GM21786 (cell line): ENCODE results near the gene IPPK.

Experiments
- ATAC-seq: cut with Tn5 transposase; IDR thresholded peaks from one replicate; pipeline ENCODE4 v1.9.1; 2021; ENCODE audit not compliant: unreplicated experiment

IPPK gene

GRCh38 chr9:92615790-92616189, 54.1 kb downstream of the IPPK start:
- no peak for ATAC-seq

GRCh38 chr9:92614763-92615461, 55.0 kb downstream of the IPPK start:
- ATAC-seq = no peak

GRCh38 chr9:92614123-92614510, 55.8 kb downstream of the IPPK start:
- no peak for ATAC-seq

DNA sequence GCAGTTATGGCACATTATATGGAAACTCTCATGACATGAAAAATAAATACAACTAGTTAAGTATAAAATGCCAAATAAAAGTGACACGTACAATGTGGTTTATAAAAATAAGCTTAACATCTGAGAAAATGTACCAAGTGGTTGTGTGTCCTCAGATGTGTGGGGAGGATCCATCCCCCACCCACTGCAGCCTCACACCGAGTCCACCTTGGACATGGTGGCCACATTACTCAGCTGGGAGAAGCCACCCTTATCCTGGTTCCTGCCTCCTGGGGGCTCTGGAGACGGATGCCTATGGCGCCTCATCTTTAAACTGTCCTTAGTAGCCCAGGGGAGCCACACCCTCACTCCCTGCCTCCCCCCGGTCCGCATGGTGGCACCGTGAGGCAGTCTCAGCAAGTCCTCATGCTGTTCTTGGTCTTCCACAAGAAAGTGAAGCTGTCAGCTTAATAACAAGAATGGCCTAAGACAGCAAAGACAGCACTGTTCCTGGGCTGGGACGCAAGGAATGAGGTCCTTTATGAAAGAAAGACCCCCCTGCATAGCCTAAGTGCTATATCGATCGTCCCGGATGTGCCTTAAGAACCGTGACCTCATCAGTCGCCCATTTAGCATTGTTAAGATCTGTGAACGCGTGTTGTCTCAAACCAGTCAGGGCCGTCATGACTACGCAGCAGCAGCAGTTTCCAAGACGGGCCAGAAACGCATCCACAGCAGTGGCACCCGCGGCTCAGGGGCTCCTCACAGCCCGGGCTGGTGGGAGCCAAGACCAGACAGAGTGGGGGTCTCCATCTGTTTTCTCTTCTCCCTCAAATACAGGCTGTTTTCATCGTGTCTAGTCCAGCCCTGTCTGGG, 56.4 kb downstream of the IPPK start:
- ATAC-seq = no peak

DNA sequence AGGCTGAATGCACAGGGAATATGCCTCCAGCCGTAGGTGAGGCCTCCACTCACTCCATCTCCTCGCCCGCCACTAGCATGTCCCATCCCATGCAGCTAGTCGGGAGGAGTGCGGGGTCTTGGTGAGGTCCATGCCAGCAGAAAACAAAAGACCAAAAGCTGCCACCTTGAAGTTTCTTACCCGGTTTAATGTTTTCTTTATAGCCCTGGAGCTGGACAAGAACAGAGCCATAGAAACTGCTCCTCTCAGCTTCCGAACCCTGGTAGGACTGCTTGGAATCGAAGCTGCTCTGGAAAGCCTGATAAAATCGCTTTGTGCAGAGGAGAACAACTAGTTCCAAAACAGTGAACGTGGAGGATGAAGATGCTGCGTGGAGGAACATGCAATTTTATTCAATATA, 57.1 kb downstream of the IPPK start:
- ATAC-seq = no peak

GRCh38 chr9:92612292-92612691, 57.6 kb downstream of the IPPK start:
- ATAC-seq = no peak

DNA sequence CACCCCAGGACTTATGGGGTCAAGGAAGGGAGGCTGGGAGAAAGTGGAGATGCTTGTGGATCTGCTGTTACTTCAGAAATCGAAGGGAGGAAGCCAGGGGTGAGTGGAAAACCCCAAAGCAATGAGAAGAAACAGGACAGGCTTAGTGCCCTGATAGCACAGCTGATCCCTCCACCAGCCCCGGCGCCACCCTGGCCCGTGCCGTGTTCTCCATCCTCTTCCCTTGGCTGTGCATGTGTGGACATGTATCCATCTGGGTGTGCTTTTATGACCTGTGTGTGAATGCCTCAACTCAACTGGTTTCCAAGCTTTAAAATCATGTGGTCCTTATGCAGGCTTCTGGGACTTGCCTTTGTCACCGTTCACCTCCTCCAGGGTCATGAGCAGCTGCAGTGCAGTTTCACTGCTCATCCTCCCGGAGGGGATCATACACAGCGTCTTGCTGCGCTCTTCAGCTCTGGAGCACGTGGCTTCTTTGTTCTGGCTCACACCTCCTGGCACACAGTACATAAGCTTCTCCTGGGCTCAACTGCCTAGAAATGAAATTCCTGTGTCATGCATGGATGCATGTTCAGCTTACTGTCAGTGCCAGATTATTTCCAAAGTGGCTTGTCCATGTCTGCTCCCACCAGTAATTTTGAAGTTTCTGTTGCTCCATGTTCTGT, 58.2 kb downstream of the IPPK start:
- ATAC-seq = no peak

DNA sequence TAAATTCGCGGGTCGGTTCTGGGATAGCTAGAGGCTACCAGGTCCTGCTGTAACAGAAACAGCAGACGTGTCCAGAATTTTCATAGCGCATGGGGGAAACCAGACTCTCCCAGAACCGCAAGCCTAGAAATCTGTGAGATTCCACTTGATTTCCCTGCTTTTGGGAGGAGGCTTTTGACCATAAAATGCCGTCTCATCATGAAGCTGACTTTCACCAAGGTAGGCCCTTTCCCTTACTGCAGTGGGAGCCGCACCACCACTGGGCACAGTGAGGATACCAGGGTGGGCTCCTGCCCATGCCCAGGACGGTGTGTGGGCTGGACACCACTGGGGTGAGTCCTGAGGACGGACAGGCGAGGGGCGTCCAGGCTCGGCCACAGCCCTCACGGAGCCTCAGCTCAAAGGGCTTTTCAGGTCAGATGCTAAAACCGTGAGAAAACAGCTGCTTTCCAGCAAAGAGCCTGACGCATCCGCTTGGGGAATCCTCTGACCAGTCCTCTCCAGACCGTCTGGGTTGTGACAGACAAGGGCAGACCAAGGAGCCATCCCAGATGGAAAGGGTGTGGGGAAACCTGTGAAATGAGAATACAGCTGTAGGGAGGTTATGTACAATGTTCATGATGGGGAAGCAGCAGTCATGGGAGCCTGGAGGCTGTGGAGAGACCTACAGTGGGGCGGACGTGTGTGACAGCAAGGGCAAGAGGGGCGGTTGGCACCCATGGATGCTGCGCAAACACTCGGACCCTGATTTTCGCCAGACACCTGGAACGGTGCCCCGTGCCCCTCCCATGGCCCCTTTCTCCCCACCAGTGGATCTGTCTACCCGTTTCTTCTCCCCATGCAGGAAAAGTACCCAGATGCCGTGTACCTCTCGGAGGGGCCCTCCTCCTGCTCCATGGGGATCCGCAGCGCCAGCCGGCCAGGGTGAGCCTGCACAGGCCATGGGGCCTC, 59.2 kb downstream of the IPPK start:
- no peak for ATAC-seq

- ATAC-seq = no peak
Measured at GRCh38 chr9:92608909-92609445, 61.0 kb downstream of the IPPK start.

DNA sequence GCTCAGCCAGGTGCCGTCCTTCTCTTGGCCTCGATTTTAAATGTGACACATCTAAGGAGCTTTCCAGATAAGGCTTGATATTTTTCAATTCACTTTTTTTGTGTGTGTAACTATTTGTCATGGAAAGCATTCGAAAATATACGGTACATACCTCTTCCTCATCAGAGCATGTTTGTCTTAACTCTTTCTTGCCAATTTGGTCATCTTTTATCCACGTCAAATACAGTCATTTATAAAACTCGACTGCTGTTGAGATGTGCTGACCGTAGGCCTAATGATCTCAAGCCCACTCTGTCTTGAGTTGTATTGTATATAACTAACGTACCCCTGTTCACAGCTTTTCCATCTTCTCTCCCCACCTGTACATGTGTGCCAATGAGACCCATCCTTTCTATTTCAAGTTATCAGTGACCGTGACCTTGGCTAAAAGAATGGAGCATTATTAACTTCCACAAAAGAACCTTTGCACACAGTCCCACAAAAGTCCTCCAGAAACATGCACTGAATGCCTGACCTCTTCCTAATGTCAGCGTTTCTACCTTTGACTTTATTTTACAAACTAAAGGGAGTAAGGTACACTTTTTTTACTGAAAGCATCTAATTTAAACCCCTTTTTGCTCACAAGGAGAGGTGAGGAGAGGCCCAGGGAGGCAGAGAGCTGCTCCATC, 61.6 kb downstream of the IPPK start:
- ATAC-seq = no peak

DNA sequence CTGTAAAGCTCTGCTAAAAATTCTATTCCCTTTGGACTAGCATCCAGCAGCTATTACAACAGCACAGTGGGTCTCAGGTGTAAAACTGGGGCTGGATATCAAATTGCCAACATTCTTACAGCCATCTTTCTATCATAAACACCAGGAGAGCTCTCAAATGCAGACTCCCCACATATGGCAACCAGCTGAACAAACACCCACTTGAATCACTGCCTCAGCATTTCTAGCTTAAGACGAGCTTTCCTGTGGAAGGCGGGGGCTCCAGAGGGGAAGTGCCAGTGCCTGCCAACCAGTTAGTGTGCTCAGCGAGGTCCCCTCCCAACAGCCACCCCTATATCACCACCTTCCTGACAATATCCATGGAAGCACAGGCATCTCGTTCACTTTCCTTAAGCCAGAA, 62.2 kb downstream of the IPPK start:
- ATAC-seq = no peak

- no peak for ATAC-seq
Measured at GRCh38 chr9:92607088-92607487, 62.8 kb downstream of the IPPK start.

DNA sequence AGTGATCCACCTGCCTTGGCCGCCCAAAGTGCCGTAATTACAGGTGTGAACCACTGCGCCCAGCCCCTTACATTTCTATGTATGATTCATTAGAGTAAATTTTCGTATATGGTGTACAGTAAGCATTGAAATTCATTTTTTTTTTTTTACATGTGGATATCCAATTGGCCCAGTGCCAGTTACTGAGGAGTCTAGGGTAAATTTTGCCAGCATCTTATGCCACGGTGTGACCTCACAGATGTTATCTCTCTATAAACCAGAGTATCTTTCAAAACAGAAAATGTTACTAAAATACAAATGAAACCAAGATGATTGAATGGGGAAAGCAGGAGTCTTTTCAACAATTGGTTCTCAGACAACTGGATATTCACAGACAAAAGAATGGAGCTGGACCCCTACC, 64.7 kb downstream of the IPPK start:
- ATAC-seq = no peak

DNA sequence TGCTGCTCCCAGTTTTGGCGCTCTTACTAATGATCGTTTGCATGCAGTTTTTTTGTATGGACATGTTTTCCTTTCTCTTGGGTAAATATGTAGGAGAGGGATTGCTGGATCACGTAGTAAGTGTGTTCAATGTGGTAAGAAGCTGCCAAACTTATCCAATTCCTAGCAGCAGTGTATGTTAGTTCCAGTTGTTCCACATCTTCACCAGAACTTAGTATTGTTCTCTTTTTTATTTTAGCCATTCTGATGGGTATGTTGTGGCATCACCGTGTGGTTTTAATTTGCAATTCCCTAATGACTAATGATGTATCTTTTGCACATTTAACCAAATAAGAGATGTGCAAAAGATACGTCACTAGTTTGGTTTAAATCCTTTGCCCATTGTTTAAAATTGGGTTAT, 65.9 kb downstream of the IPPK start:
- no peak for ATAC-seq

DNA sequence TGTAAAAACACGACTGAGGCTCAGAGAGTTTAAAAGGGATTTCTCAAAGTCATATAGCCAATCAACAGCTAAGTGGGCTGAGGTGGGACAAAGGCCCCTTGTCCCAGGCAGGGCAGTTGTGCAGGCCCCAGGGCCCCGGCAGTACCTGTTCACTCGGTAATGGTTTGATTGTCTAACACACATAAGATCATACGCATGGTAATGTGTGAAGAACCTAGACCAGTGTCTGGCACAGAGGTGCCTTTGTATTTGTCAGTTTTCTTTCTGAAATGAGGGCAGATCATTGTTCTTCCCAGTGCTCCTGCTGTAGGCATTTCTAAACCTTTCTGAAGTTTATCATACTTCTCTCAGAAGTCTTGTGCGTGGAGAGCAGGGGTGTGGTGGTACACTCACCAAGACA, 66.8 kb downstream of the IPPK start:
- no peak for ATAC-seq

DNA sequence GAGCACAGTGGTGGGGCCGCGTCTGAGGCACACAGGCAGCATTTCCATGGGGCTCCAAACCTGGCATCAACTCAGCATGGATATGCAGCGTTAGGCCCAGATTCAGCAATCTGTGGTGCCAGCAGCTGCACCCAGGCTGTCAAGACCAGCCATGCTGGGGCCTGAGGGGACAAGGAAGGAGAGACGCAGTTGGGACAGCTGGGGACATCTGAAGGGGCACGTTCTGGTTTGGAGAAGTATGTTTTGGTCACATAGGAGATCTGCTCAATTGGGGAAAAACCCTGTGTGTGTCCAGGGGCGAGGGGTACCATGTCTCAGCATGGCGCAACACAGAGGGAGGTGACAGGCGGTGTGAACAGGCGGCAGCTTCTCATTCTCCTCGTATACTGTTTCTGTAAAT, 67.5 kb downstream of the IPPK start:
- no peak for ATAC-seq

DNA sequence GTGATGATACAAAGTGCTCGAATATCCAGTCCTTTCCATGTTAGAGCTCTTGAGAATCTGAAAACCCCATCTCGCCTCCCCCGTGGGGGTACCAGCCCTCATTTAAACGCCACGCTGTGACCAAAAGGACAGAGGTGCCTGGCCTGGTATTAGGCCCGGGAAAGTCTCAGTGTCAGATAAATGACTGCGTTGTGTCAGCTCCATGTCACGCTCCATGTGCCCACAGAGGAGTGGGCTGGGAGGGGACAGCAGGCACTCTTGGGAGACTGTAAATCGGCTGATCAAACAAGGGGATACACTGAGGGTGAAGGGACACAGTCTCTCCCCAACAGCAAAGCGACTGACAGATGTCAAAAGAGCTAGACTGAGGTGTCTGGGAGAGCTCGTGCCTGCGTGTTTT, 68.5 kb downstream of the IPPK start:
- no peak for ATAC-seq

DNA sequence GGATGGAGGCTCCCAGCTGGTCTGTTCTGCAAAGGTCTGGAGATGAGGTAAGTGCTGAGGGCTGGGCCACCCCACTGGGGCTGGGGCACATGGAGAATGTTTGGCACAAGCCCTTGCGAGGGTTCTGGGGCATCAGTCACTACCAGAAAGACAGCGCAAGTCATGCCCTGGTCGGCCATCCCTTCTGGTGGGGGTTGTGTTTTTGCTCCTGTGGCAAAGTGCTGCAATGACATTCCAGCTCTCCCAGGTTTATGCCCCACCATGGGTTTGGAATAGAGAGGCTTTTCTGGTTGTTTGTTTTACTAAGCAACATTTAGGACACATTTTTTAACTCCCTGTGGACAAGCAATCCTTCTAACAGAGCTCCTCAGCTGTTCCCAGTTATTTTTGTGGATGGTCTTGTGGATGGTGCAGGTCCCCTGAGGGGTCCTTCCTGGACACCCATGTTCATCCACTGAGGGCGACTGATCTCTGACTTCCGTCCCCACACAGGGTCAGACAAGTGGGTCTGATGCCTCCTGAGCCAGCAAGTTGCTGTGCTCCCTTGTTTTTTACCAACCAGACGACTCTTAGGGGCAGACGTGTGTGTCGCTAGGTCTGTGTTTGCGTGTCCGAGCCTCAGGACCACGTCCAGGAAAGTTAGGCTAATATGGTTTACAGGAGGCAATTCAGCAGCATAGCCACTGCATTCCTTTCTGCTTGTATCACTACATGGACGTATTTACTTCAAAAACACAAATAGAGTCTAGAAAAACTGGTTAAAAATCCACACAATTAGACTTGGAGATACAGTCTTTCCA, 69.3 kb downstream of the IPPK start:
- no peak for ATAC-seq

DNA sequence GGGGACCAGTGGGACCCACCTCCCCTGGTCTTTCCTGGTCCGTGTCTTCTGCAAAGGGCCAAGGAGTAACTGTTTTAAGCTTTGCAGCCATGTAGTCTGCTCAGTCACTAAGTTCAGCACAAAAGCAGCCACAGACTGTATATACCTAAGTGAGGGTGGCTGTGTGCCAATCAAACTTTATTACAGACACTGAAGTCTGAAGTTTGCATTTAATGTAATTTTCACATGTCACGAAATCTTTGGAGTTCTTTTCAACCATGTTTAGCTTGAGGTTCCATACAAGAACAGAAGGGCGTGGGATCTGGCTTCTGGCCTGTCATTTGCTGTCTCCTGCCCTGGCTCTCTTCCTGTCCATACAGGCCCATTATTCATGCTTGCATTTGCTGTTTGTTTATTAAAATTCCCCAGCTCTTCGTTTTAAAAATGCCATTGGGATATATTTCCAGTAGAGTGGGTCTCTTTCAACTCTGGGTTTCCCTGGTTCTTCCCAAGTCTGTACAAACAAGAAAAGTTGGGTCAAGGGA, 69.9 kb downstream of the IPPK start:
- ATAC-seq = no peak
